H1 (cell line): Measurements from ENCODE around the gene RAB11FIP5. TPM values are rescaled to one million over a fixed set of nuclear protein-coding genes. Genes with fewer than 3 reads are reported as not detected.
A peak's percentile ranks its signal among the peaks of the same experiment; 100 is the strongest.

Experiments
- CTCF ChIA-PET: fragments of 300-600 bp; sonication (Branson Sonifier 250); formaldehyde crosslinking; loops from one replicate; lab custom pipeline; 2021; ENCODE audit not compliant: partially characterized antibody; lab: Charles Lee
- POLR2A ChIA-PET: fragments of 300-600 bp; sonication (Branson Sonifier 250); formaldehyde crosslinking; loops from one replicate; lab custom pipeline; 2021; ENCODE audit warnings: inconsistent platforms; ENCODE audit not compliant: partially characterized antibody; lab: Charles Lee
- DNase-seq, 2 experiments: peaks; one replicate each; pipeline versions ENCODE4 v3.0.0 to v3.0.0-alpha.2; 2010 to 2022; ENCODE audit warnings: low spot score in 2 of 2, low read depth in 1 of 2, mixed read lengths in 1 of 2
- FAIRE-seq: peaks from 2 replicates; lab custom pipeline; 2011; peaks lifted over from hg19 to GRCh38; lab: Jason Lieb, UNC
- H2AFZ ChIP-seq: 2 replicates; pipeline ENCODE4 v1.8.1; 2012; ENCODE audit warnings: low read length, inconsistent platforms
- H2AK5ac ChIP-seq: 2 replicates; pipeline ENCODE4 v1.6.1; 2013; ENCODE audit warnings: low read depth, low read length
- H2BK120ac ChIP-seq: replicated peaks from 2 replicates; pipeline ENCODE3; 2013; ENCODE audit warnings: low read depth, low read length, inconsistent platforms
- H2BK12ac ChIP-seq: 2 replicates; pipeline ENCODE4 v1.6.1; 2013; ENCODE audit warnings: low read depth, low read length
- H2BK15ac ChIP-seq: 2 replicates; pipeline ENCODE4 v1.6.1; 2013; ENCODE audit warnings: low read length
- H2BK20ac ChIP-seq: 2 replicates; pipeline ENCODE4 v1.6.1; 2013; ENCODE audit warnings: low read length
- H2BK5ac ChIP-seq: 2 replicates; pipeline ENCODE4 v1.6.1; 2013; ENCODE audit warnings: low read depth, low read length
- H3K14ac ChIP-seq: 2 replicates; pipeline ENCODE4 v1.6.1; 2013; ENCODE audit warnings: inconsistent platforms; ENCODE audit not compliant: insufficient read length
- H3K18ac ChIP-seq: 2 replicates; pipeline ENCODE4 v1.6.1; 2013; ENCODE audit warnings: low read length; ENCODE audit errors: extremely low read depth
- H3K23ac ChIP-seq: 2 replicates; pipeline ENCODE4 v1.6.1; 2013; ENCODE audit warnings: inconsistent platforms; ENCODE audit not compliant: insufficient read length
- H3K23me2 ChIP-seq: 2 replicates; pipeline ENCODE4 v1.6.1; 2013; ENCODE audit warnings: low read depth, low read length
- H3K27ac ChIP-seq: 2 replicates; pipeline ENCODE4 v1.6.1; 2011; ENCODE audit warnings: low read depth, low read length, inconsistent platforms
- H3K27me3 ChIP-seq, 4 experiments: replicated peaks in 1 of 4; 1 replicate in 1 of 4; 2 replicates in 3 of 4; pipeline versions ENCODE4 v1.6.1 to v1.8.1; 2011 to 2013; ENCODE audit warnings: low read length in 3 of 4, mild to moderate bottlenecking in 3 of 4, inconsistent platforms in 2 of 4, mixed read lengths in 2 of 4, moderate library complexity in 1 of 4; ENCODE audit not compliant: control insufficient read depth in 3 of 4, insufficient read depth in 3 of 4; ENCODE audit errors: extremely low read depth in 1 of 4
- H3K36me3 ChIP-seq, 4 experiments: 2 replicates each; pipeline versions ENCODE4 v1.6.1 to v1.8.1; 2011 to 2013; ENCODE audit warnings: mild to moderate bottlenecking in 4 of 4, low read length in 3 of 4, moderate library complexity in 2 of 4, control low read depth in 1 of 4, inconsistent platforms in 1 of 4; ENCODE audit not compliant: insufficient read depth in 4 of 4, control insufficient read depth in 2 of 4
- H3K4ac ChIP-seq: replicated peaks from 2 replicates; pipeline ENCODE3; 2013; ENCODE audit warnings: low read length, low read depth, mixed read lengths, inconsistent platforms; ENCODE audit not compliant: insufficient read length
- H3K4me1 ChIP-seq, 4 experiments: replicated peaks in 1 of 4; 1 replicate in 1 of 4; 2 replicates in 3 of 4; pipeline versions ENCODE4 v1.6.1 to v1.8.1; 2011 to 2013; ENCODE audit warnings: low read length in 3 of 4, inconsistent platforms in 2 of 4, mixed read lengths in 1 of 4; ENCODE audit not compliant: insufficient read depth in 4 of 4, control insufficient read depth in 3 of 4
- H3K4me2 ChIP-seq, 2 experiments: 2 replicates each; pipeline versions ENCODE4 v1.6.1 to v1.8.1; 2011 to 2013; ENCODE audit warnings: low read depth in 2 of 2, low read length in 2 of 2, control low read depth in 1 of 2, inconsistent platforms in 1 of 2, mild to moderate bottlenecking in 1 of 2; ENCODE audit not compliant: insufficient read depth in 1 of 2
- H3K4me3 ChIP-seq, 4 experiments: fragments of 200-600, 300-600 bp in 1 of 4; sonication (generic), shearing (Covaris generic), sonication (Bioruptor Twin) in 1 of 4; 2 replicates each; pipeline versions ENCODE4 v1.5.1 to v1.8.1; 2011 to 2016; ENCODE audit warnings: low read length in 4 of 4, low read depth in 3 of 4, control low read depth in 2 of 4, inconsistent platforms in 2 of 4, mild to moderate bottlenecking in 2 of 4, mixed read lengths in 1 of 4, moderate library complexity in 1 of 4; ENCODE audit not compliant: insufficient read depth in 2 of 4; ENCODE audit errors: extremely low read depth in 1 of 4
- H3K56ac ChIP-seq: replicated peaks from 2 replicates; pipeline ENCODE3; 2013; ENCODE audit warnings: low read depth, mild to moderate bottlenecking, mixed read lengths, low read length, inconsistent platforms; ENCODE audit not compliant: insufficient read length
- H3K79me1 ChIP-seq: 2 replicates; pipeline ENCODE4 v1.6.1; 2013; ENCODE audit warnings: low read depth, low read length, control low read depth
- H3K79me2 ChIP-seq, 2 experiments: 2 replicates each; pipeline versions ENCODE4 v1.6.1 to v1.8.1; 2012 to 2013; ENCODE audit warnings: low read length in 2 of 2, mild to moderate bottlenecking in 2 of 2, inconsistent platforms in 1 of 2; ENCODE audit not compliant: insufficient read depth in 2 of 2, control insufficient read depth in 1 of 2
- H3K9ac ChIP-seq, 4 experiments: replicated peaks in 1 of 4; 1 replicate in 1 of 4; 2 replicates in 3 of 4; pipeline versions ENCODE4 v1.6.1 to v1.8.1; 2011 to 2013; ENCODE audit warnings: low read depth in 3 of 4, low read length in 3 of 4, control low read depth in 2 of 4, mild to moderate bottlenecking in 2 of 4, moderate library complexity in 2 of 4, inconsistent platforms in 1 of 4; ENCODE audit errors: extremely low read depth in 1 of 4
- H3K9me3 ChIP-seq, 2 experiments: 2 replicates each; pipeline versions ENCODE4 v1.6.1 to v1.8.1; 2012 to 2013; ENCODE audit warnings: mild to moderate bottlenecking in 2 of 2, moderate library complexity in 2 of 2, control low read depth in 1 of 2, inconsistent platforms in 1 of 2, low read depth in 1 of 2, low read length in 1 of 2, mixed read lengths in 1 of 2; ENCODE audit not compliant: insufficient read depth in 2 of 2
- H4K20me1 ChIP-seq, 2 experiments: replicated peaks in 1 of 2; 2 replicates each; pipeline versions ENCODE3 to v1.8.1; 2011 to 2013; ENCODE audit warnings: inconsistent platforms in 2 of 2, low read length in 2 of 2, mild to moderate bottlenecking in 1 of 2; ENCODE audit not compliant: insufficient read depth in 2 of 2, control insufficient read depth in 1 of 2
- H4K5ac ChIP-seq: 2 replicates; pipeline ENCODE4 v1.6.1; 2013; ENCODE audit warnings: low read length, low read depth, mixed read lengths, inconsistent platforms; ENCODE audit not compliant: insufficient read length
- H4K8ac ChIP-seq: 2 replicates; pipeline ENCODE4 v1.8.0; 2013; ENCODE audit warnings: mild to moderate bottlenecking, moderate library complexity, low read length, inconsistent platforms; ENCODE audit not compliant: insufficient read depth; ENCODE audit errors: extremely low read depth
- H4K91ac ChIP-seq: replicated peaks from 2 replicates; pipeline ENCODE3; 2013; ENCODE audit warnings: low read length, mixed read lengths, inconsistent platforms; ENCODE audit not compliant: insufficient read length
- CREB1 ChIP-seq: IDR thresholded peaks from 2 replicates; pipeline ENCODE4 v1.6.1; 2012; ENCODE audit warnings: inconsistent platforms
- CTBP2 ChIP-seq: IDR thresholded peaks from 2 replicates; pipeline ENCODE4 v1.7.0; 2011; ENCODE audit warnings: borderline replicate concordance, mild to moderate bottlenecking, moderate library complexity, mixed read lengths, low read length; ENCODE audit not compliant: insufficient read depth, insufficient read length
- CTCF ChIP-seq, 3 experiments: IDR thresholded peaks; 1 replicate in 2 of 3; 2 replicates in 1 of 3; pipeline versions ENCODE4 v1.5.1 to v1.6.1; 2011; ENCODE audit warnings: low read length in 3 of 3, mild to moderate bottlenecking in 3 of 3, inconsistent platforms in 2 of 3, low read depth in 1 of 3, moderate library complexity in 1 of 3; ENCODE audit not compliant: insufficient read depth in 1 of 3; ENCODE audit errors: control extremely low read depth in 1 of 3
- FOSL1 ChIP-seq: IDR thresholded peaks from 2 replicates; pipeline ENCODE4 v1.6.1; 2011; ENCODE audit warnings: mild to moderate bottlenecking, low read depth, low read length, moderate library complexity; ENCODE audit not compliant: insufficient read depth
- RBBP5 ChIP-seq: IDR thresholded peaks from 2 replicates; pipeline ENCODE4 v1.7.1; 2012; ENCODE audit warnings: low read depth, mild to moderate bottlenecking, inconsistent platforms, low read length, moderate library complexity, borderline replicate concordance
- RXRA ChIP-seq: IDR thresholded peaks from 2 replicates; pipeline ENCODE4 v1.6.1; 2011; ENCODE audit warnings: low read depth, mild to moderate bottlenecking, low read length, moderate library complexity; ENCODE audit not compliant: insufficient read depth
- SP2 ChIP-seq: IDR thresholded peaks from 2 replicates; pipeline ENCODE4 v1.6.1; 2012; ENCODE audit warnings: mild to moderate bottlenecking, low read length, inconsistent platforms
- SRF ChIP-seq: IDR thresholded peaks from 2 replicates; pipeline ENCODE4 v1.6.1; 2011; ENCODE audit warnings: mild to moderate bottlenecking, low read depth, low read length, moderate library complexity
- TBP ChIP-seq: IDR thresholded peaks from 2 replicates; pipeline ENCODE4 v1.6.1; 2011; ENCODE audit warnings: low read depth, low read length, improper control_type of control experiment
- TEAD4 ChIP-seq: IDR thresholded peaks from 2 replicates; pipeline ENCODE4 v1.6.1; 2012; ENCODE audit warnings: low read depth, low read length, inconsistent platforms, mixed read lengths
- WGBS, 2 experiments: shearing (Covaris generic) in 1 of 2; methylation state at CpG; one replicate each; pipeline versions ENCODE4 v1.1.6 to v1.1.7; 2013 to 2015; ENCODE audit warnings: low lambda C conversion rate in 2 of 2, mixed read lengths in 2 of 2, inconsistent platforms in 1 of 2, low coverage in 1 of 2, missing lambda C conversion rate in 1 of 2; ENCODE audit not compliant: insufficient replicate concordance in 2 of 2, insufficient coverage in 1 of 2, insufficient read length in 1 of 2; ENCODE audit errors: extremely low coverage in 1 of 2, missing lambda C conversion rate in 1 of 2; 5-methylcytosine and 5-hydroxymethylcytosine counted together
- polyA plus RNA-seq, 7 experiments: library from polyadenylated mRNA; depleted of rRNA in 3 of 7; stranded (reverse) in 5 of 7; unstranded in 2 of 7; fragments of >200 nt in 5 of 7; fragments of 200-250 nt in 2 of 7; gene quantifications; 1 replicate in 5 of 7; 2 replicates in 1 of 7; 4 replicates in 1 of 7; pipeline versions ENCODE4 v1.2.1 to v1.2.3, GENCODE V29; 2011 to 2013; ENCODE audit warnings: missing spikeins in 2 of 7, mixed read lengths in 2 of 7
- total RNA-seq: library from RNA; stranded (reverse); fragmentation: NEBNext Ultra II Directional; extraction: Animal tissue kit (Norgen Biotek cat#: 25700); gene quantifications from 2 replicates; pipeline ENCODE4 v1.2.1, GENCODE V29; 2021

Gene RAB11FIP5
- total and polyA plus RNA-seq, 2 of the 8 experiments (the other 6 are each of a cell fraction or from before 2014, with no cell fraction given): 6.3 to 17.0 TPM

DNA sequence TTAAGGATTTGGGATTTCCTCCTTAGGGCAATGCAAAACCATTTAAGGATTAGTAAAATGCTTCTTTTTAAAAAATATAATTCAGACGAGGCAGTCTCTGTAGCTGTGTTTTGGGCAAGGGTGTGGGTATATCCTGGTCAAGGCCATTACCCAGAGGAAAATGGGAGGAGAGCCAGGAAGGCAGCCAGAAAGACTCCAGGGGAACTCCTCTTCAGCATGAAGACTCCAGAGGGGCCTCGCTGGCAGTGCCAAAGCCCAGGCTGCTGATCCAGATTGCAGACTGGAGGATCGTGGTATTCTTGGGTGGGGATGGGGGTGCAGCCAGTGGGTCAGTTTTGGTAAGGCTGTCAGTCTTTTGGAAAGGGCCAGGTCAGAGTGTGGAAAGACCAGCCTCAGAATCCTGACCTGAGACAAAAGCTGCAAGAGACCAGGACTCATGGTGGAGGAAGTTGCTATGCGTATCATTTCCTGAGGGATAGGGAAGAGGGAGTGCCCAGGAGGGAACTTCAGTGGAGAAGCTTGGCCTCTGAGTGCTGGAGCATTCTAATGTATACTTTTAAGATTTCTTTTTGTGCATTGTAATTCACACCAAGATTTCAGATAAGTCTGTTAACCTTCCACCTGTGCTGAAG lies 20.9 kb upstream of the RAB11FIP5 start:
- Histone ChIP-seq H3K79me2 (no peaks in the 10 kb centered on the region), H3K18ac (peak overlapping the region; percentile 60; the same call in 1 of the 2 replicates), H3K27me3 (no peaks in the 10 kb centered on the region), H2BK12ac (no peak overlapping the region), H3K4me1 (peaks cover 0 to 2% (median under 1%) of the 10 kb centered on the region in 4 experiments; a peak in 3 of 7 replicates), H3K23me2 (no peaks in the 10 kb centered on the region), H2BK20ac (no peak overlapping the region), H3K79me1 (no peaks in the 10 kb centered on the region), H3K9me3 (no peaks in the 10 kb centered on the region), H3K4me3 (no peak overlapping the region), H3K36me3 (no peaks in the 10 kb centered on the region), H4K5ac (no peak overlapping the region), H4K8ac (no peak overlapping the region), H2AFZ (no peak overlapping the region), H3K56ac (no peak overlapping the region), H3K4me2 (no peak overlapping the region), H3K14ac (no peak overlapping the region), H4K20me1 (peaks cover 0 to 2% of the 10 kb centered on the region in 2 experiments), H4K91ac (no peak overlapping the region), H2BK5ac (no peak overlapping the region), H2AK5ac (no peak overlapping the region), H3K9ac (no peak overlapping the region), H2BK15ac (no peak overlapping the region), H3K27ac (no peak overlapping the region), H3K23ac (no peak overlapping the region), H3K4ac (no peak overlapping the region), H2BK120ac (no peak overlapping the region)
- no peak for FAIRE-seq
- ChIA-PET CTCF (interaction anchor here (1.0 to 2.1 kb wide), 6 partner anchors 13 to 240 kb away, joined by 3 to 7 read pairs (median 4); no protein-coding TSS in a partner anchor), POLR2A (interaction anchor here (1.7 kb wide), 1 partner anchor 9 kb away, joined by 5 read pairs; no protein-coding TSS in a partner anchor)
- whole genome bisulfite sequencing, 2 experiments: 77% methylated on average over 4 of the region's 4 CpGs; no CpG with 5 or more reads in 1 of the 2 experiments
- peak in 1 of 2 experiments; percentile 38 for DNase-seq
- TF ChIP-seq FOSL1 (no peak), TEAD4 (no peak), CTCF (IDR thresholded peaks at IDR 0.05; ENCODE audit: control extremely low read depth in 1 of 3, insufficient read depth in 1 of 3, low read depth in 1 of 3, low read length in 3 of 3) (no peak), SP2 (no peak), CREB1 (no peak), RXRA (no peak), TBP (no peak), SRF (no peak), RBBP5 (no peak), CTBP2 (no peak)
